GM21723 (cell line): ENCODE data around the gene COL25A1.
"Not testable (repeated sequence)": the region's sequence is repeated elsewhere in the genome, so short reads cannot be mapped to it uniquely, and the experiment has no call there.

ENCODE experiments used
- ATAC-seq: cut with Tn5 transposase; IDR thresholded peaks from one replicate; pipeline ENCODE4 v1.9.1; 2021; ENCODE audit warnings: mild to moderate bottlenecking, moderate library complexity; ENCODE audit not compliant: unreplicated experiment

COL25A1 gene

DNA sequence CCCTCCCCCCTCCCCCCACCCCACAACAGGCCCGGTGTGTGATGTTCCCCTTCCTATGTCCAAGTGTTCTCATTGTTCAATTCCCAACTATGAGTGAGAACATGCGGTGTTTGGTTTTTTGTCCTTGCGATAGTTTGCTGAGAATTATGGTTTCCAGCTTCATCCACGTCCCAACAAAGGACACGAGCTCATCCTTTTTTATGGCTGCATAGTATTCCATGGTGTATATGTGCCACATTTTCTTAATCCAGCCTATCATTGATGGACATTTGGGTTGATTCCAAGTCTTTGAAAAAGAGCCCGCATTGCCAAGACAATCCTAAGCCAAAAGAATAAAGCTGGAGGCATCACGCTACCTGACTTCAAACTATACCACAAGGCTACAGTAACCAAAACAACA lies 231.8 kb downstream of the COL25A1 start:
- ATAC-seq, result not testable (repeated sequence)

DNA sequence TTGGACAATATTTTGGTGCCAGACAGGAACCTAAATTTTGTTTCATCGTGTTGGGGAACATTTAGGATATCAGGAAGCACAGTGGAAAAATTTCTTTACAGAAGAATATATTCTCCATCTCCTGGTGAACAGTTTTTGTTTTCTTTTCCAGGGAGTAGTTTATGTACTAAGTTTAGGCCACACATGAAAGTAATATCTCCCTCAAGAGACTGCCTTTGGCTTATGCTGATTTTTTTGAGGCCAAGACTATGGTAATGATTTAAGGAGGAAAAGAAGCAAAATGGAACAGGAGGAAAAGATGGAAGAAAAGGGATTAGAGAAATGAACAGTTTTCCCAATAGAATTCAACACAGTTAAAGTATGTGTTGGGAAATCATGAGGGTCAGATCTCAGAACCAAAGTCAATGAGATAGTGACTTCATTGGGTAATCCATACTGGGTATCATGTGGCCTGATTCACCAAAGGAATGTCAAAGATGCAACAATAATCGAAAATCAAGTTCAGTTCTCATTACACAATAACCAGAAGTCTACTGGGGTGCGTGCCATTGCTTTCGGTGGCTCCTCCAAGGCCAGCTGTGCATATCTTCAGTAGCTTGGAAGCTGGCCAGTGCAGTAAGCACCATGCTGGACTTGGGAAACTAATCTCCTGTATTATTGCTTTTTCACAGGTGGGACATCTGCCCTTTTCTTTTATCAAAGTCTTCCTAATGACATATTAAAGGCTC lies 234.8 kb downstream of the COL25A1 start:
- ATAC-seq, result no peak

DNA sequence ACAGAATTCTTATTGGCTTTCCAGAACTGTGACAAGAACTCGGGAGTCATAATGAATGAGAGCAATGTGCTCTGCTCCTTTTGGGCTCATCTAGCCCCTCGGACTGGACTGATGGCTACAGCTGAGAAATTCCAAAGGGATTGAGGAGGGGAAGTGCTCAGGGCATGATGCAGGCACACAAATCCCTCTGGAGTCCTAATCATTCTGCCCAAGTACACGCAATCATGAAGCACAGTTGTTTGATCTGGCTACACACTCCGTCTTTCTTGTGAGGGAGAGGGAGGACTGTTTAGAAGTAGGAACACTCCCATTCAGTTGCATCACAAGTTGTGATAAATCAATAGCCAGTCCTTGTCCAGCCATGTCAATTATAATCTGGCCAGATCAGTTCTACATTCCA lies 237.5 kb downstream of the COL25A1 start:
- ATAC-seq, result no peak

DNA sequence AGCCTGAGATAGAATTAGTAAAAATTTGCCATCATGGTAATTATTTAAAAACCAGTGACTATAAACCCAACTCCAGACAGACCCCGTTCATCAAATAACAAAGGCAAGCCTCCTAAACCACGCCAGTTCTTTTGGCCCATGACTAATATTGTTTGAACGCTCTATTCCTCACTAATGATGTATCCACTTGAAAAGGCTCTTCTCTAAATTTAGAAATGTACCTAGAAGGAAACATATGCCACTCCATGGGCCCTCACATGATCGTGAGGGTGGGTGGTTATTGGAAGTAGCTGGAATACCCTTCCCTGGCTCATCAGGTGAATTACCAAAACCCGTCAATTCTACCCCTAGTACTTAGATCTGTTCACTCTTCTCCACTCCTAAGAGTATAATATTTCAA lies 249.2 kb downstream of the COL25A1 start:
- ATAC-seq, result no peak

DNA sequence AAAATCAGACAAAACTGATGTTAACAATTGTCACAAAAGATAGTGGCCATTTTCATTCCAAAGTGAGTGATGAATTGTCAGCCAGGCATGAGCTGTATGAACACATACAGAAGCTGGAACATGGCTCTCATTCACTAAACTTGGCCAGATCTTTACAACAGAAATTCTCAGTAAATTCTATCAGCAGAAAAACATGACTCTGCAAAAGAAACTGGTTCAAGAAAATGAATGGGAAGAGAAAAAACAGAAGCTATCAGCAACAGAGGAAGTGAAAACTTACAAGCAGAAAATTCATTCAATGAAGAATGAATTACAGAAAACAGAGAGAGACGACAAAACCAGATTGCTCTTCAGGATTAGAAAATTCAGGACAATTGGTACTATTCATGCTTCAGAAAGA lies 249.6 kb downstream of the COL25A1 start:
- ATAC-seq, result no peak

DNA sequence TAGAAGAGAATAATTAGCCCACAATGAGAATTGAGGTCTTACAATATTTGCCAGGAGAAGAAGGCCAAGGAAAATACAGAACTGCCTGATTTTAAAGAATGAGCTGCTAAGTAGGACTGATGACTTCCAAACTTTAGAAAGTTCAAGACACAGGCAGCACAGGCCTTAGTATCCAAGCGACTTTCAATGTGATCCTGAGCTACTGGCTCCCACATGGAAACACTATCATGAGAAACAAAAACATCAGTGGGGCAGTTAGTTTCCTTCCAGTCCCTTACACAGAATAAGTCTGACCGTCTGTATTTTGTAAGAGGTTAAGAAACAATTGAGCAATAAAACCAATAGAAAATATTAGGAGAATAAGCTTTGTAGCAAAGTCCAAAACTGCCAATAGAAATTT lies 251.4 kb downstream of the COL25A1 start:
- ATAC-seq, result no peak

DNA sequence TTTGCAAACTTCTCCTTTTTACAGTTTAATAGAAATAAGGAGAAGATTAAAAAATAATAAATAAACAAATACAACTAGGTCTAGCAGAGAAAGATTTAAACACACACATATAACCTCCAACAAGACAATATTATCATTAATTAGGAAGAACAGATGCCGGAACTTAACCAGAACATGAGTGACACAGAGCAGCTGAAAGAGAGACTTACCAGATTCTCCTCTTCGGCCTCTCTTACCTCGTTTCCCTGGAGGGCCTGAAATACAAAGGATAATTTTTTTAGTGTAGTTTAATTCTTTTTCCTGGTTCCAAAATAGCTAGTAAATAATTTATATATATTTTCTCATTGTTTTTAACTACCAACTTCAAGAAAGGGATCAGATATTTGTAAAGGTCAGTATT lies 252.5 kb downstream of the COL25A1 start:
- no peak for ATAC-seq

DNA sequence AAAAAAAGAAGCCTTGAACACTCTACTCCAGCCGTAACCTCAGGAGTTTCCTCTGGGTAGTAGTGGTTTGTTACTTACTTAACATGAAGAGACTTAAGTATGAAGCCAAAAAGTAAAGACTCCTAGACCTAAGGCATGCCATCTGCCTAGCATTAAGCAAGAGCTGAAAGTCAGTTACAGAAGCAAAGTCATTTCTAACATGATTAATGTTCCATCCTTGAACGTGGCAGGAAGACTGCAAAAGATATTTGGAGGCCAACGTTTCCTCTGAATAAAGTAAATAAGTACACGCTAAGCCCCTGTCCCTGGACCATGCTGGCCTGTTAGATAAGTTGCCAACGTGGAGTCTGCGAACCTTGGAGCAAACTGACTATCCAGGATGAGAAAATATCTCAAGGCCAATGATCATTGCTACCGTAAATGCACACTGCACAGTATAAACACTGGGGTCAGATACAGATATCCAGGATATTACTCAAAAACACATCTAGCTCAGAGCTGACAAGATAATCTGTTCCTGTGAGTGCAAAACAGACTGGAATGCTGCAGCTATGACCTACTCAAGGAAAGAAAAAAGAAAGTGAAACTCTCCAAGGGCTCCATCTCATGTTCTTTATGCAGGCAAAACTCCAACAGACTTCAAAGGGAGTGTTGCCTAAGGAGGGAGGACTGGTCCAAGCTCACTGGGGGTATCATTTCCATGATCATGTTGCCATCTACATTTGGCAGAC lies 255.8 kb downstream of the COL25A1 start:
- ATAC-seq, result no peak

DNA sequence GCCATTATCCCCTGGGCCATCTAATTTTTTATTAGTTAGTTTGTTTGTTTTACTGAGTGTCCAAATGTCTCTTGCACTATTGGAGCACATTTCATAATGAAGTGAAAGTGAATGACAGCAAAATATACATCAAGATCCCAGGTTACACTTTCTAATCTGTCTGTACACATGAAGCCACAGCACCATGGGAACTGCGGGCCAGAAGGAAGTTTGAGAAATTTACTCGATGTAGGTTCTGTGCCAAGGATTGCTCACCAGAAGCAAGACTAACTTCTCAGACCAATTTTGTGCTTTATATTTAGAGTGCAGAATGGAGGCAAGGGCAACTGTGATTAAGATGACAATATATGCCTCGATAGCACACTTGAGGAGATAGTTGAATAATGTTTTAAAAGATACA lies 258.0 kb downstream of the COL25A1 start:
- no peak for ATAC-seq

DNA sequence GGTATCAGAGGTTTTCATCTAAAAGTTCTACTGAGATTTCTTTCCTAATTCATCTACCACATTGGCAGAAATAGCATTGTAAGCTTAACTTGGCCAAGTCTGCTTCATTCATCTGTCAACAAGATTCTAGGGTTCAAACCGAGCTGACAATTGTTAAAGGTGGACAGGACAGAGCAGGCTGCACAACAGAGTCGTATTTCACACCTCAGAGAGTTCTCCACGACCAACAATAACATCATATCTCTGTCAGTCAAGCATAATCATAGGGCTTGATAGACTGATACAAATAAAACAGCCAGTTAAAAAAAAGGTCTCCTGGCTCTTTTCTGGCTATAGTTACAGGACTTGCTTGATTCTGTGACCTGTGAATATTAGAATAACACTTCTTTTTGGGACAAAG lies 259.2 kb downstream of the COL25A1 start:
- no peak for ATAC-seq

DNA sequence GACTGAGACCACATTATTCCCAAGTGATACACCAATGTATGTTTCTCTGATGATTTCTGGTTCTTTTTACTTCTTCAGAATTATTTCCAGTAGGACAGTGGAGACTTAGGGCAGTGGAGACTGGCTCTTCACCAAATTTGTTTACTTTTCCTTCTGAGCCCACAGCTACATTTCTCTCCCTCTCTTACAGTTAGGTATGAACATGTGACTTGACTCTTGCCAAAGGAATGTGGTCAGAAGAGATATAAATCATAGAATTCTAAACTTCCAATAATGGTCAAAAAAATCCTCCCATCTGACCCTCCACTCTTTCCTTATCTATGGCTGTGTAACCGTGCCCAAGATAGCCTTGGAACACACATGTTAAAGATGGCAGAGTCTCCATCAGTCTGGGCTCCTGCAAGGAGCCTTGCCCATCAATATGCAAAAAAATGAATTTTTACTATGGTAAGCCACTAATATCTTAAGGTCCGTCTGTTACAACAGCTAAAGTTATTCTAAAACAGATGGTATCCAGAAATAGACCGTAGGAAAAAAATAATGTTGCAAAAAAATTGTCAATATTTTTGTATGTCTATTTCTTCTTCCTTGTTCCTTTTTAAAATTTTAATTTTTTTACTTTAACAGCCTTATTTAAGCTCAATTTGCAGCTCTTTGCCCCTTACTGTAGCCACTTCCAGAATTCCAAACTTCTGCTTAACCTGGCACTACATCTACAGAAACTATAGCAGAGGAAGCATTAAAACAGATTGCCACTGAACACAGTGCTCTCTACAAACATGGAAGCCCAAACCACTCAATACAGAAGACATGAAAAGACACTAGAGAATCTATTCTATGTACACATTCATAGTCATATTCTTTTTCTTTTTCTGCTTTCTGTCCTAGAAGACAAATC lies 260.7 kb downstream of the COL25A1 start:
- ATAC-seq, result no peak

DNA sequence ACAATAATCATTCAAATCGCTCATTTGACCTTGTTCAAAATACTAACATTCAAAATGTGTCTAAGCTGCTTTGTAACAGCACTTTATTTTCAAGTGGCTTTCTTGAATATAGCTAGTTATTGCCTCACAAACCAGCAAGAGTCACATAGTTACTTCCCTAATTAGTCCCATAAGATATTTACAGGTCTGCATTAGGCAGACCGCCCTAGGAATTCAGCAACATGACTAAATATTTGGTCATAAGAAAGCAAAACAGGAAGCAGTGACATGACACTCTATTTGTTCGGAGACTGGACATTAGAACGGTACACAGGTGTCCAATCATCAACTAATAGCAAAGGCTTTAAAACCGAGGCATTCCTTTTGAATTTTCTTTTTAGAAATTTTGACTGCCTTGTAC lies 262.0 kb downstream of the COL25A1 start:
- ATAC-seq, result no peak

DNA sequence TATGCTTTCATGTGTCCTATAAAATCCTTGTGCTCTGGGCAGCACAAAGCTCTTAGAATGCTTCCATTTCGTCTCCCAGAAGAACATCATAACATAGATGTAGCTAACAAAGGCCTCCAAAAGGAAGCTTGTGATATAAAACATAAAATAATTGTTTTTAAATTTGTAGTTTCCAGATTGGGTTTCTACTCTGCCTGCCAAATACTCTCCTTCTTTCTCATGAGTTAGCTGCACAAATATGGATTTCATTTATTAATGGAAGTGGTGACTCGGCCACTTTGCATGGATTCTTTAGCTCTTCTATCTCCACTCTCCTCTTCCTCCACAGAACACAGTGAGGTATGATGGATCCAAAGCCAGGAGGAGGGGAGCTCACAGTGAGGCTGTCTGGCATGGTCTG lies 265.4 kb downstream of the COL25A1 start:
- ATAC-seq, result no peak

DNA sequence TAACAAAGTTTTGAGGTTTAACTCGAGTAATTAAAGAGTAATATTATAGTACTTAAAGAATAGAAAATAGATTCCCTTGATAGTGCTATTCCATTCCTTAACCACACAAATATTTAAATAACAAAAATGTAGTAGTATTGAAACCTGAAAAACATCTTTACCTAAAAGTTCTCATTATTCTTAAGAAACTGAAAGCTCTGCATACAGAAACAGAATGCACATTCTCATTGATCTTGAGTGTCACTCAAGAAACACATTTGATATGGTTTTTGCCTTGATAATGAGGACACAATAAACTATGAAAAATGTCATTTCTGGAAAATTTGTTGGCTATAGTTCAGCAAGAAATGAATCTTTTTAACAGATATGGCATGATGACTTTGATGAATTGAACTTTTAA lies 268.5 kb downstream of the COL25A1 start:
- no peak for ATAC-seq

DNA sequence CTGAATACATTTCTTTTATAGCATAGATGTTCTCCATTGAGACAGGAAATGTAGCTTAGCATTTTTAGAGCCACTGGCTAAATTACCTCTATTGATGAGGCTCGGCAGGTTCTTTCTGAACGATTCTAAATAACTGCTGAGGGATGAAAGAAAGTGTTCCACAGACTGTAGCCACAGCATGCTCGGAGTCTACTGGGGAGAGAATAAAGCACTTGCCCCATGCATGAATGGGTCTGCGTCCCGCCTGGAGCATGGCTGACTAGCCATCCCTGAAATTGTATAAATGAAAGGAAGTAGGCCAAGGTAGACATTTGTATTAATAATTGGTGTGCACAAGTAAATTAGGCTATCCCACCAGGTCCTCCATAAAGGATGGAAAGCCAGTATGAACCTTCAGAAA lies 269.8 kb downstream of the COL25A1 start:
- no peak for ATAC-seq

DNA sequence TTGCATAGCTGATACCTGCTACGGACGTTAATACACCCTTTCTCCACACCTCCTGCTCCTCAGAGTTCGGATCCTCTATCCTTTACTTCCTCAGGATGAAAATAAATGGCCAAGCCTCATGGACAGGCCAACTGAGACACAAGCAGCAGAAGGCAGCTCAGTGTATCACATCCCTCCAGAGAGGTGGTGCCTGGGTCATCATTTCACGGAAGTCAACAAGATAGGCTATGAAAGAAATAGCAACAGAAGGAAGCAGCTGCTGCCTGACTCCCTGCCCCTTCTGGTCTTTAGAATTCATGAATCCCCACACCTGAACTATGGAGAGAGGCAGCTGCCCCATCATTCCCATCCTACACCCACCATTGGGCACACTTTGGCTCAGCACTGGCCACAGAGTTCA lies 272.5 kb downstream of the COL25A1 start:
- ATAC-seq, result no peak

DNA sequence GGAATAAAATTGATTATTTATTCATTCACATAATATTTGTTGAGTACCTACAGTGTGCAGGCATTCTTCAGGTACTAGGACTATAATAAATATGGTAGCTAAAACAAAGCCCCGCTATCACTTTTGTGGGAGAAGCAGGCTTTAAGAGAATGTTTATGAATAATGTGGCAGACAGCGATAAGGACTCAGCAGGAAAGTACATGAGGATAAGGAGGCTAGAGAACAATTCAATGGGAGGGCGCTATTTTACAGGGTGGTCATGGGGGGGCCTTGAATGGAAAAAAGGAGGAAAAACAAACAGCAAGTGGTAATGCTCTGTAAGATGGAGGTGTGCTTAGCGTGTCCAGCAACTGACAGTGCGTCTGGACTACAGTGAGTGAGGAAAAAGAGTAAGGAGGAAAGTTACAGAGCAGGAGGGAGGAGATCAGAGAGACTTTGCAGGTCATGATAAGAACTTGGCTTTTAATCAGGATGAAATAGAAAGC lies 275.4 kb downstream of the COL25A1 start:
- ATAC-seq, result no peak

DNA sequence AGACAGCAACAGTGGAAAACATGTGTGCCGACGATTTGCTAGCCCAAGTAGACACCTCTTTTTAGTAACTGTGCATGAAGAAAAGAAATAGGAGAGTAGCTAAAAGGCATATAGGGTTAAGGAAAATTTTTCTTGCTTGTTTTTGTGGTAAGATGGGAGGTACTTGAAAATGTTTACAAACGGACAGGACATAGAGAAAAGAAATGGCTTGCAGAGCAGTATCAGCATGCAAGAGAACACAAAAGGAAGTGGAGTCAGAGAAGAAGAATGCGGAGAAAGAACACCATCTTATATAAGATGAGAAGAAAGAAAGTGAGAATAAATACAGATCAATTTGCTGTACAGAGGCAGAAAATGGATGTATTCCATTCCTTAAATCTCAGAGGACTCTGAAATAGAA lies 275.9 kb downstream of the COL25A1 start:
- no peak for ATAC-seq

DNA sequence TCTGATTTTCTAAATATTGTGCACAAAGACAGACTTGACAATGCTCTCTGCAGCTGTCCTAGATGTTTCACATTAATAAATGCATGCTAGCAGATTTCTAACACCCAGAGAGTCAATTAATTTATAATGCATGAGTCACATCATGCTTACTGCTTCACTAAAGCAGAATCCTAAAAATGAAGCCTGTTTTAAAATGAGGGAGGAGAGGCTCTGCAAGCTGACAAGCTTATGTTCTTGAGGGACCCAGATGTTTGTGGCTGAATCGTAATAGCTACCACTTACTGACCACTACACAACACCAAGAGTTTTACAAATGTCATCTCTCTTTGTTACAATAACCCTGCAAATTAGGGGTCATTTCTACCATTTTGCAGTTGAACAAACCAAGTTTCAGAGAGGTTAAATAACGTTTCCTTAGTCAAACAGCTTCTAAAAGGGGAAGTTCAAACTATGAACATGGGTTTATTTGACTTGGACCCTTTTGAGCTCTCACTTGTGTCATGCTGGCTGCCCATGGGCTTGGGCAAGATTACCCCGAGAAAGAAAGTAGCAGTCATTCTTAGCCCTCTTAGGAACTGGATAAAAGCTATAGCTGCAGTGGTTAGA lies 276.9 kb downstream of the COL25A1 start:
- no peak for ATAC-seq

DNA sequence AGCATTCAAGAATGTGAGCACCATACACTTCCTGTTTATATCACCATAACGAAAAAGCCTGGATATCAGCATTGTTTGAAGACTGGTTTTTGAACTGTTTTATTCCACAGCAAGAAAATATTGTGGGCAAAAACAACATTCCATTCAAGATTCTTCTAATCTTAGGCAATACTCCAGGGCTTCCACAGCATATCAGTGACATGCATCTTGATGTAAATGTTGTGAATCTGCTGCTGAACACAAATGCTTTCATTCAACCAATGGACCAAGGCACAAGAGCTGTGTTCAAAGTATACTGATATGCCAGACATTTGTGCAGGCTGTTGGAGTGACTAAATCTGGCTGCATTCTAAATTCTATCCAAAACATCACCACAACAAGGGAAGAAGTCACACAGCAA lies 279.5 kb downstream of the COL25A1 start:
- ATAC-seq, result no peak

DNA sequence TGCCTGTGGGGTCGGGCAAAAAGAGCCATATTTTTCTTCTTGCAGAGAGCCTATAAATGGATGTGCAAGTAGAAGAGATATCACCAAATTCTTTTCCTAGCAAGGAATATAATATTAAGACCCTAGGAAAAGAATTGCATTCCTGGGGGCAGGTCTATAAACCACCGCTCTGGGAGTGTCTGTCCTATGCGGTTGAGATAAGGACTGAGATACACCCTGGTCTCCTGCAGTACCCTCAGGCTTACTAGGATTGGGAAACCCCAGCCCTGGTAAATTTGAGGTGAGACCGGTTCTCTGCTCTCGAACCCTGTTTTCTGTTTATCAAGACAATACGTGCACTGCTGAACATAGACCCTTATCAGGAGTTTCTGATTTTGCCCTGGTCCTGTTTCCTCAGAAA lies 280.8 kb downstream of the COL25A1 start:
- ATAC-seq, result not testable (repeated sequence)
